HepG2 (cell line): Measurements from ENCODE around the gene GNAI2. TPM values are rescaled to one million over a fixed set of nuclear protein-coding genes. Genes with fewer than 3 reads are reported as not detected.

ENCODE experiments used
- ARNT2 ChIP-seq: sonication (generic); formaldehyde crosslinking; IDR thresholded peaks from 2 replicates; pipeline ENCODE4 v1.8.0; 2022; ENCODE audit warnings: mild to moderate bottlenecking, low read depth, missing genetic modification reagents, moderate library complexity
- CENPT ChIP-seq: sonication (generic); formaldehyde crosslinking; IDR thresholded peaks from 2 replicates; pipeline ENCODE4 v1.8.0; 2022; ENCODE audit warnings: low read depth, mild to moderate bottlenecking, moderate library complexity, missing genetic modification reagents
- CERS6 ChIP-seq: sonication (generic); formaldehyde crosslinking; IDR thresholded peaks from 2 replicates; pipeline ENCODE4 v1.5.0; 2020; ENCODE audit warnings: missing genetic modification reagents
- CREB1 ChIP-seq, 2 experiments: fragments of 450-650 bp in 1 of 2; IDR thresholded peaks; 2 replicates each; pipeline ENCODE4 v1.6.1; 2016 to 2017; ENCODE audit warnings: control low read depth in 1 of 2, mild to moderate bottlenecking in 1 of 2, missing compliant biosample characterization in 1 of 2, missing genetic modification characterization in 1 of 2
- GPBP1L1 ChIP-seq: sonication (generic); formaldehyde crosslinking; IDR thresholded peaks from 2 replicates; pipeline ENCODE4 v1.5.0; 2020; ENCODE audit warnings: mild to moderate bottlenecking, missing genetic modification reagents
- MED8 ChIP-seq: sonication (generic); formaldehyde crosslinking; IDR thresholded peaks from 2 replicates; pipeline ENCODE4 v1.8.1; 2023; ENCODE audit warnings: mild to moderate bottlenecking, missing genetic modification reagents; ENCODE audit not compliant: insufficient replicate concordance
- MLXIP ChIP-seq: sonication (generic); formaldehyde crosslinking; IDR thresholded peaks from 2 replicates; pipeline ENCODE4 v1.9.0; 2021; ENCODE audit warnings: missing genetic modification reagents, borderline replicate concordance
- MTF1 ChIP-seq: sonication (generic); formaldehyde crosslinking; IDR thresholded peaks from 2 replicates; pipeline ENCODE4 v1.5.0; 2020; ENCODE audit warnings: missing genetic modification reagents
- NR0B2 ChIP-seq: sonication (generic); formaldehyde crosslinking; IDR thresholded peaks from 2 replicates; pipeline ENCODE4 v1.4.0; 2020; ENCODE audit warnings: mild to moderate bottlenecking, missing genetic modification reagents
- PBX3 ChIP-seq: sonication (generic); formaldehyde crosslinking; IDR thresholded peaks from 2 replicates; pipeline ENCODE4 v1.8.1; 2023; ENCODE audit warnings: missing genetic modification reagents, inconsistent platforms, borderline replicate concordance
- ZBED4 ChIP-seq: sonication (generic); formaldehyde crosslinking; IDR thresholded peaks from 2 replicates; pipeline ENCODE4 v1.4.0; 2020; ENCODE audit warnings: missing genetic modification reagents, borderline replicate concordance
- ZBTB21 ChIP-seq: sonication (generic); formaldehyde crosslinking; IDR thresholded peaks from 2 replicates; pipeline ENCODE4 v1.4.0; 2020; ENCODE audit warnings: missing genetic modification reagents
- ZFP36L1 ChIP-seq: sonication (generic); formaldehyde crosslinking; IDR thresholded peaks from 2 replicates; pipeline ENCODE4 v1.8.0; 2022; ENCODE audit warnings: mild to moderate bottlenecking, missing genetic modification reagents, moderate library complexity
- ZNF101 ChIP-seq: sonication (generic); formaldehyde crosslinking; IDR thresholded peaks from 2 replicates; pipeline ENCODE4 v1.4.0; 2020; ENCODE audit warnings: mild to moderate bottlenecking, low read depth, missing genetic modification reagents, borderline replicate concordance
- ZNF564 ChIP-seq: sonication (generic); formaldehyde crosslinking; IDR thresholded peaks from 2 replicates; pipeline ENCODE4 v1.8.1; 2023; ENCODE audit warnings: mild to moderate bottlenecking, missing genetic modification reagents
- ZNF644 ChIP-seq: IDR thresholded peaks from 2 replicates; pipeline ENCODE4 v1.6.1; 2016; ENCODE audit warnings: low read depth
- ZNF83 ChIP-seq: sonication (generic); formaldehyde crosslinking; IDR thresholded peaks from 2 replicates; pipeline ENCODE4 v1.4.0; 2020; ENCODE audit warnings: missing genetic modification reagents, mild to moderate bottlenecking, borderline replicate concordance
- polyA plus RNA-seq, 8 experiments: library from polyadenylated mRNA; depleted of rRNA in 3 of 8; stranded (reverse) in 7 of 8; unstranded in 1 of 8; fragments of >200 nt; fragmentation: Illumina TruSeq in 4 of 8; extraction: Trizol in 4 of 8; gene quantifications; 2 replicates each; pipeline versions ENCODE4 v1.2.1 to v1.2.3, GENCODE V29; 2011 to 2016; ENCODE audit warnings: low read depth in 4 of 8, missing spikeins in 1 of 8, mixed read lengths in 1 of 8; ENCODE audit not compliant: insufficient read depth in 1 of 8
- total RNA-seq, 5 experiments: library from RNA; depleted of rRNA; stranded (reverse); fragments of >200 nt; fragmentation: Illumina TruSeq; extraction: Trizol; gene quantifications; 2 replicates each; pipeline ENCODE4 v1.2.3, GENCODE V29; 2016; ENCODE audit warnings: low read depth in 1 of 5

Gene GNAI2
- total and polyA plus RNA-seq, 2 of the 13 experiments (the other 11 are each of a cell fraction or from before 2014, with no cell fraction given) = 51.1 to 66.2 TPM

- TF ChIP-seq ZNF83 (CRISPR knock-in tag) (no peak), MTF1 (CRISPR knock-in tag) (no peak), NR0B2 (CRISPR knock-in tag) (no peak), ZBED4 (CRISPR knock-in tag) (no peak; the same call in 1 of the 2 replicates), ZNF101 (CRISPR knock-in tag) (no peak), ZBTB21 (CRISPR knock-in tag) (no peak), GPBP1L1 (no peak), ZNF564 (CRISPR knock-in tag) (peak; percentile 44; the same call in 1 of the 2 replicates), CERS6 (CRISPR knock-in tag) (no peak), ZNF644 (no peak), MED8 (CRISPR knock-in tag) (no peak), CREB1 (IDR thresholded peaks at IDR 0.05) (no peak), CREB1 (CRISPR knock-in tag; IDR thresholded peaks at IDR 0.05) (no peak), PBX3 (CRISPR knock-in tag) (no peak), CENPT (CRISPR knock-in tag) (no peak), MLXIP (CRISPR knock-in tag) (no peak), ZFP36L1 (CRISPR knock-in tag) (no peak), ARNT2 (CRISPR knock-in tag) (peak; percentile 73)
Observed at GRCh38 chr3:50235716-50236483, at the start of gene GNAI2 (continued).
